ENCODE measurements around the gene MED17.

MED17 gene

GRCh38 chr11:93784145-93784934, at the start of gene MED17:
MED17 (plus strand) TSS chr11:93784282; CDS start chr11:93784514, 232 bp downstream.
- H3K4me3 Mint-ChIP-seq, result peak within 1 kb of the TSS; percentile 91 to 97 (median 96)
- peaks cover 36% of the 10 kb centered on the region for H3K36me3 Mint-ChIP-seq (ENCODE audit: low read depth)
- peak within 1 kb of the TSS; percentile 90 to 91 (median 91) for H3K27ac Mint-ChIP-seq
- H3K27me3 Mint-ChIP-seq (ENCODE audit: low read depth), result no peaks in the 10 kb centered on the region
- peak; percentile 34 to 50 (median 37) for TF ChIP-seq CTCF (IDR thresholded peaks at IDR 0.05; ENCODE audit: unreplicated experiment in 3 of 3)
- peaks cover 38% of the 10 kb centered on the region for H3K4me1 Mint-ChIP-seq
- H3K9me3 Mint-ChIP-seq, result no peaks in the 10 kb centered on the region

- no peaks in the 10 kb centered on the region for H3K27me3 Mint-ChIP-seq (ENCODE audit: low read depth)
Observed at GRCh38 chr11:93734427-93735222, 49.5 kb upstream of the MED17 start.

DNA sequence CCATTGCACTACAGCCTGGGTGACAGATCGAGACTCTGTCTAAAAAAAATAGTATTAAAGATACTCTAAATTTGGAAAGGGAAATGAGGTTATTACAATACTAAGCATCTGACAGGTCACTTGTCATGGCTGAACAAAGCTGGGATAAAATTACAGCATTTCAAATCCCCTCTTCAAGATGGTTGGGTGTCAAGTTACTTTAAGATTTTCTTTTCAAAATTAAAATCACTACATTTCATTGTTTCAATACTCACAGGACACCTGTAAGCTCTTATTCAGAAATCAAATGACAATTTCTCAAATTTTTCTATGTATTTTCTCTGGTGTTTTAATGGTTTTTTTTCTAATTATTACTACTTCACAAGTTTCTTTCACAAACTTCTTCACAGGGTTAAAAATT, 48.5 kb upstream of the MED17 start:
- Mint-ChIP-seq H3K4me1 (peaks cover 45% of the 10 kb centered on the region), H3K27me3 (ENCODE audit: low read depth) (no peaks in the 10 kb centered on the region), H3K36me3 (ENCODE audit: low read depth) (peaks cover 82% of the 10 kb centered on the region), H3K4me3 (no peak overlapping the region), H3K9me3 (no peaks in the 10 kb centered on the region), H3K27ac (no peak overlapping the region)
- TF ChIP-seq CTCF (IDR thresholded peaks at IDR 0.05; ENCODE audit: unreplicated experiment in 3 of 3), result no peak

More at GRCh38 chr11:93734427-93735222, 49.5 kb upstream of the MED17 start:
- no peak overlapping the region for H3K27ac Mint-ChIP-seq
- peaks cover 89% of the 10 kb centered on the region for H3K36me3 Mint-ChIP-seq (ENCODE audit: low read depth)
- TF ChIP-seq CTCF (IDR thresholded peaks at IDR 0.05; ENCODE audit: unreplicated experiment in 3 of 3), result no peak
- H3K4me3 Mint-ChIP-seq, result no peak overlapping the region
- H3K9me3 Mint-ChIP-seq, result no peaks in the 10 kb centered on the region
- peaks cover 39% of the 10 kb centered on the region for H3K4me1 Mint-ChIP-seq

DNA sequence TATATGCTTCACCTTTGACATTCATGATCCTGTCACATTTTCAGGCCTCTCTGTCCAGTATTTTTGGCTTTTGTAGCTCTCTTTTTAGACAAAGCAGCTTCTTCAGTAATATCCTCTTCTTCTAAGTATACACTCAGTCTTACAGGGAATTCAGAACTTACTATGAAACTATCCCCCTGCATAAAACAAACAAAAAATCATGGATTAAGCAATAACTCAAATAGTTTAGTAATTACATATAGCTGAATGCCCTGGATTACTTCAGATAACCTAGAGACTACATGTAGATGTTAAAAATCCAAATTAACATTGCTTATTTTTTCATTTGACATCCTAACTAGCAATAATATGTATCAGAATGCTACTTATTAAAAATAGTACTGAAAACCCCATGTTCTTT, 48.0 kb upstream of the MED17 start:
- Mint-ChIP-seq H3K4me1 (peaks cover 48% of the 10 kb centered on the region), H3K4me3 (no peak overlapping the region), H3K9me3 (no peaks in the 10 kb centered on the region), H3K36me3 (ENCODE audit: low read depth) (peaks cover 82% of the 10 kb centered on the region), H3K27me3 (ENCODE audit: low read depth) (no peaks in the 10 kb centered on the region), H3K27ac (peak overlapping the region in 1 of 3 experiments; percentile 62)
- TF ChIP-seq CTCF (IDR thresholded peaks at IDR 0.05; ENCODE audit: unreplicated experiment in 3 of 3), result no peak

DNA sequence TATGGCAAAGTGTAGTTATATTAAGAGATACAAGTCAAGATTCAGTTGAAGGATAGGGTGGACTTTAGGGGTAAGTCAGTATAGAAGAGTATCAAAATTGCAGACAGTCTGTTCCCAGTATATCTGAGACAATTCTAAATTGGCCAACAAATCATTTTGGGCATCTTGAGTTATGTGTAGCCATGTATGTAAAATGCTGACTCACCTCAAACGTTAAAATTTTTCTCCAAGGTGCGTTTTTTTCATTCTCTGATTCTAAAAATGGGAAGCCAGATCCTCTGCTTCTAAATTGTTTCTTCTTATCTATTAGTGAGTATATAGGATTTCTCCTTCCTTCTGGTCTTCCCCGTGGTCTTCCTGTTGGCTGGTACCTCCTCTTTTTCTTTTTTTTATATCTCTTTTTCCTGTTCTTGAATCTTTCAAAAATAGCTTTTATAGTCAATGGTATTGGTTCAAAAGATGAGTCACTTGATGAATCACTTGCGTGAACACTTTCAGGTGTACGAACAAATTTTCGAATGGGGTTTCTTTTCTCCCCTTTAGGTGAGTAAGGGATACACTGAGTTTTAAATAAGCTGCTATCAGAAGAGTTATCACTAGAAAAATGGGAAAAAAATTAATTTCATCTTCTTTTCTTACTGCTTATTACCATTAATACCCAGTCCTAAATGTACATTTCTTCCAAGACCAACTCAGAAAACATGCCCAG, 46.0 kb upstream of the MED17 start:
- Mint-ChIP-seq H3K4me3 (peak overlapping the region; percentile 98 to 99 (median 99)), H3K36me3 (ENCODE audit: low read depth) (peaks cover 67% of the 10 kb centered on the region), H3K27ac (peak overlapping the region; percentile 20 to 42 (median 35)), H3K27me3 (ENCODE audit: low read depth) (no peaks in the 10 kb centered on the region), H3K4me1 (peaks cover 48% of the 10 kb centered on the region), H3K9me3 (no peaks in the 10 kb centered on the region)
- no peak for TF ChIP-seq CTCF (IDR thresholded peaks at IDR 0.05; ENCODE audit: unreplicated experiment in 3 of 3)

Data from nephron (organoid).